HG02852 (cell line): ENCODE measurements around the gene PLD1.
"Not testable (repeated sequence)": the region's sequence is repeated elsewhere in the genome, so short reads cannot be mapped to it uniquely, and the experiment has no call there.

Source experiments
- ATAC-seq: cut with Tn5 transposase; IDR thresholded peaks from one replicate; pipeline ENCODE4 v1.9.1; 2021; ENCODE audit warnings: mild to moderate bottlenecking, moderate library complexity; ENCODE audit not compliant: unreplicated experiment

PLD1 gene

GRCh38 chr3:171574556-171575240 is 235.6 kb downstream of the PLD1 start:
- ATAC-seq: no peak

GRCh38 chr3:171569571-171570132 is 240.6 kb downstream of the PLD1 start:
- ATAC-seq: no peak

GRCh38 chr3:171568766-171569165 is 241.5 kb downstream of the PLD1 start:
- ATAC-seq: no peak

GRCh38 chr3:171566803-171567422 is 243.4 kb downstream of the PLD1 start:
- ATAC-seq: no peak

GRCh38 chr3:171565481-171566058 is 244.7 kb downstream of the PLD1 start:
- ATAC-seq: no peak

GRCh38 chr3:171564748-171565480 is 245.4 kb downstream of the PLD1 start:
- no peak for ATAC-seq

- no peak for ATAC-seq
Measured at GRCh38 chr3:171563298-171563697, 247.0 kb downstream of the PLD1 start.

- not testable (repeated sequence) for ATAC-seq
Measured at GRCh38 chr3:171562459-171562858, 247.8 kb downstream of the PLD1 start.

- no peak for ATAC-seq
Measured at GRCh38 chr3:171561596-171562323, 248.5 kb downstream of the PLD1 start.

- ATAC-seq: no peak
Measured at GRCh38 chr3:171559586-171559985, 250.7 kb downstream of the PLD1 start.

GRCh38 chr3:171558188-171558696 is 252.0 kb downstream of the PLD1 start:
- no peak for ATAC-seq

GRCh38 chr3:171557173-171557572 is 253.1 kb downstream of the PLD1 start:
- ATAC-seq: no peak

GRCh38 chr3:171556574-171557145 is 253.6 kb downstream of the PLD1 start:
- ATAC-seq: no peak

- no peak for ATAC-seq
Measured at GRCh38 chr3:171556148-171556547, 254.1 kb downstream of the PLD1 start.

- no peak for ATAC-seq
Measured at GRCh38 chr3:171553086-171553485, 257.2 kb downstream of the PLD1 start.

GRCh38 chr3:171552531-171552930 is 257.8 kb downstream of the PLD1 start:
- ATAC-seq: no peak

GRCh38 chr3:171551296-171551695 is 259.0 kb downstream of the PLD1 start:
- no peak for ATAC-seq
